Mesodermal cell (in vitro differentiated cells): ENCODE results near the gene CRB1.
"Not testable (repeated sequence)": the region's sequence is repeated elsewhere in the genome, so short reads cannot be mapped to it uniquely, and the experiment has no call there.

Experiments used
- H3K27ac ChIP-seq: 2 replicates; pipeline ENCODE4 v1.7.0; 2013; ENCODE audit warnings: mild to moderate bottlenecking, low read depth, low read length, moderate library complexity; ENCODE audit not compliant: severe bottlenecking
- H3K36me3 ChIP-seq: 2 replicates; pipeline ENCODE4 v1.7.1; 2013; ENCODE audit warnings: mild to moderate bottlenecking, low read length, moderate library complexity; ENCODE audit not compliant: control insufficient read depth, insufficient read depth
- H3K4me1 ChIP-seq: one replicate; pipeline ENCODE4 v1.7.1; 2013; ENCODE audit warnings: mild to moderate bottlenecking, low read length; ENCODE audit not compliant: insufficient read depth, control insufficient read depth, poor library complexity, severe bottlenecking
- H3K4me3 ChIP-seq: 2 replicates; pipeline ENCODE4 v1.7.0; 2013; ENCODE audit warnings: low read length, control low read depth, mild to moderate bottlenecking; ENCODE audit not compliant: insufficient read depth, poor library complexity, severe bottlenecking; ENCODE audit errors: extremely low read depth
- H3K9me3 ChIP-seq: 2 replicates; pipeline ENCODE4 v1.7.1; 2013; ENCODE audit warnings: mild to moderate bottlenecking, low read length, moderate library complexity; ENCODE audit not compliant: control insufficient read depth
- WGBS, 2 experiments: methylation state at CpG; one replicate each; pipeline ENCODE4 v1.1.5; 2013; ENCODE audit warnings: missing lambda C conversion rate in 2 of 2; ENCODE audit not compliant: insufficient coverage in 2 of 2; 5-methylcytosine and 5-hydroxymethylcytosine counted together

CRB1 gene

GRCh38 chr1:197394831-197395608, 127.0 kb downstream of the CRB1 start:
- Histone ChIP-seq H3K4me3 (no peak overlapping the region), H3K9me3 (no peaks in the 10 kb centered on the region), H3K4me1 (no peaks in the 10 kb centered on the region), H3K27ac (no peak overlapping the region), H3K36me3 (no peaks in the 10 kb centered on the region)
- 88 to 100% methylated on average over 1 to 3 of the region's 3 CpGs for WGBS, 2 experiments

DNA sequence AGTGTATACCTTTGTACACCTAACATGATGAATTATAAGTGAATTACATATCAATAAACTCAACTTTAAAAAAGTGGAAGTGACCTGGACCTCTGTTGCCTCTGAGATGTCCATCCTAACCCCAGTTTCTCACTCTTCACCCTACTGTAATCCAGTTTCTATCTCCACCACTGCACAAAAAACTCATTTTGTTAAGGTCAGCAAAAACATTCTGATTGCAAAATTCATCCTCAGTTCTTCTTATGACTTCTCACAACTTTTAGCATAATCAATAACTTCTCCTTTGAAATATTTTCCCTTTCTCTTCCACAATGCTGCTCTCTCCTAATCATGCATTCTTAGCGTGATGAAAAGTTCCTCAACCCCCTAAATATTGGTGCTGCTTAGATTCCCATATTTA, 129.8 kb downstream of the CRB1 start:
- no peaks in the 10 kb centered on the region for H3K4me1 ChIP-seq
- WGBS, 2 experiments = 100% methylated on average over 1 of the region's 1 CpG
- H3K27ac ChIP-seq = no peak overlapping the region
- H3K36me3 ChIP-seq = no peaks in the 10 kb centered on the region
- no peaks in the 10 kb centered on the region for H3K9me3 ChIP-seq
- no peak overlapping the region for H3K4me3 ChIP-seq

- H3K4me1 ChIP-seq = no peaks in the 10 kb centered on the region
- no peak overlapping the region for H3K4me3 ChIP-seq
- WGBS, 2 experiments = 0 to 43% methylated on average over 1 to 2 of the region's 4 CpGs
- H3K36me3 ChIP-seq = no peaks in the 10 kb centered on the region
- no peaks in the 10 kb centered on the region for H3K9me3 ChIP-seq
- no peak overlapping the region for H3K27ac ChIP-seq
These were observed 131.9 kb downstream of the CRB1 start for GRCh38 chr1:197399755-197400521.

GRCh38 chr1:197400522-197400902, 132.5 kb downstream of the CRB1 start:
- 71% methylated on average over 1 of the region's 2 CpGs; no CpG with 5 or more reads in 1 of the 2 experiments for WGBS, 2 experiments
- no peak overlapping the region for H3K27ac ChIP-seq
- H3K4me1 ChIP-seq = no peaks in the 10 kb centered on the region
- no peak overlapping the region for H3K4me3 ChIP-seq
- H3K9me3 ChIP-seq = no peaks in the 10 kb centered on the region
- H3K36me3 ChIP-seq = no peaks in the 10 kb centered on the region

DNA sequence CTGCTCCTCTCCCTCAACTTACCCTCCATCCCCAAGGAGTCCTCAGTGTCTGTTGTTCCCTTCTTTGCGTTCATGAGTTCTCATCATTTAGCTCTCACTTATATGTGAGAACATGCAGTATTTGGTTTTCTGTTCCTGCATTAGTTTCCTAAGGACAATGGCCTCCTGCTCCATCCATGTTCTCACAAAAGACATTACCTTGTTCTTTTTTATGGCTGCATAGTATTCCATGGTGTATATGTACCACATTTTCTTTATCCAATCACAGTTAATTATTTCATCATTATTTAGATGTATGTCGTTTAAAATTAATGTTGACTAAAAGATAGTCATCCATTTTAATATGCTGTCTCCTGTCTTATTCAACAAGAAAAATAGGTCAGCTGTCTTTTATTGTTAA, 134.1 kb downstream of the CRB1 start:
- no peaks in the 10 kb centered on the region for H3K36me3 ChIP-seq
- H3K27ac ChIP-seq = no peak overlapping the region
- H3K4me3 ChIP-seq = no peak overlapping the region
- no peaks in the 10 kb centered on the region for H3K9me3 ChIP-seq
- WGBS, 2 experiments = no CpG with 5 or more reads among the region's 2 CpGs
- no peaks in the 10 kb centered on the region for H3K4me1 ChIP-seq

GRCh38 chr1:197404774-197405173, 136.7 kb downstream of the CRB1 start:
- H3K36me3 ChIP-seq, H3K9me3 ChIP-seq, H3K27ac ChIP-seq, H3K4me3 ChIP-seq, H3K4me1 ChIP-seq: not testable (repeated sequence)
- WGBS, 2 experiments = no CpG with 5 or more reads among the region's 8 CpGs

DNA sequence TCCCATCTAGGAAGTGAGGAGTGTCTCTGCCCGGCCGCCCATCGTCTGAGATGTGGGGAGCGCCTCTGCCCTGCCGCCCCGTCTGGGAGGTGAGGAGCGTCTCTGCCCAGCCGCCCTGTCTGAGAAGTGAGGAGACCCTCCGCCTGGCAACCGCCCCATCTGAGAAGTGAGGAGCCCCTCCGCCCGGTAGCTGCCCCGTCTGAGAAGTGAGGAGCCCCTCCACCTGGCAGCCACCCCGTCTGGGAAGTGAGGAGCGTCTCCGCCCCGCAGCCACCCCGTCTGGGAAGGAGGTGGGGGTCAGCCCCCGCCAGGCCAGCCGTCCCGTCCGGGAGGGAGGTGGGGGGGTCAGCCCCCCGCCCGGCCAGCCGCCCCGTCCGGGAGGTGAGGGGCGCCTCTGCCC, 137.6 kb downstream of the CRB1 start:
- not testable (repeated sequence) for H3K9me3 ChIP-seq, H3K4me3 ChIP-seq, H3K36me3 ChIP-seq, H3K27ac ChIP-seq, H3K4me1 ChIP-seq
- 76 to 100% methylated on average over 4 of the region's 28 CpGs for WGBS, 2 experiments

DNA sequence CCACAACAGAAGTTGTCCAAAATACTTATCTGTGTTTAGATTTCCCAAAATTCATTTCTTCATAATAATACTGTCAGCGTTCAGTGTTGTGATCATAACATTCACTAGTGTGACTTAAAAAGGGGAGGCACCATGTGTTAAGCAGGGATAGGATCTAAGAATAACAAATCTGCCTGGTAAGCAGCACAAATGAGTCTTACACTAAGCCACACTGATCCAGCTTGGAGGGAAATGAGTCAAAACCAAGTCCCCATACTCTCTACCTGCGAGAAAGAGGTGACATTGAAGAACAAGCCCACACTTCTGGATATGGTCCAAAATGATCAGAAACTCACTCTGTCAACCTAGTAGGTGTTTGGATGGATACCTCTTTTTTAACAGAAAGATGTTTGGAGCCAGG, 145.5 kb downstream of the CRB1 start:
- WGBS, 2 experiments = no CpG with 5 or more reads among the region's 2 CpGs
- Histone ChIP-seq H3K9me3 (no peaks in the 10 kb centered on the region), H3K36me3 (no peaks in the 10 kb centered on the region), H3K27ac (no peak overlapping the region), H3K4me3 (no peak overlapping the region), H3K4me1 (no peaks in the 10 kb centered on the region)

- Histone ChIP-seq H3K4me3 (no peak overlapping the region), H3K36me3 (no peaks in the 10 kb centered on the region), H3K9me3 (no peaks in the 10 kb centered on the region), H3K27ac (no peak overlapping the region), H3K4me1 (no peaks in the 10 kb centered on the region)
- WGBS, 2 experiments = no CpG with 5 or more reads among the region's 3 CpGs
These were observed 147.2 kb downstream of the CRB1 start for GRCh38 chr1:197415221-197415620.

DNA sequence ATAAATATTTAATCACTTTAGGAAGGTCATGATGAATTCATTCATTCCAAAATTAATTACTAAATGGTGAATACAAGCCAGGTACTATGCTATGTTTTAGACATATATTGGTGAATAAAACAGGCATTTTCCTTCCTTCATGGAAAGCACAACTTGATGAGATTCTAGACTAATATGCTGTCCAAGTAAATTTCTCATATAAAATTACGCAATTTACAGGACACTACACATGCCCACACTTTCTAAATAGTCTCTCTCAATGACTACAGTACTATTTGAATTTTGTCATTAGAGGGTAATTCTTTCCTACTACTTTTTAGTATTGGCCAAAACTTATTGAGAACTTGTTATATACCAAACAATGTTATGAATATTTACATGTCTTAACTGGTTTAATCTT, 150.6 kb downstream of the CRB1 start:
- Histone ChIP-seq H3K27ac (no peak overlapping the region), H3K36me3 (no peaks in the 10 kb centered on the region), H3K4me3 (no peak overlapping the region), H3K9me3 (no peaks in the 10 kb centered on the region), H3K4me1 (no peaks in the 10 kb centered on the region)
- no CpG with 5 or more reads among the region's 1 CpG for WGBS, 2 experiments

DNA sequence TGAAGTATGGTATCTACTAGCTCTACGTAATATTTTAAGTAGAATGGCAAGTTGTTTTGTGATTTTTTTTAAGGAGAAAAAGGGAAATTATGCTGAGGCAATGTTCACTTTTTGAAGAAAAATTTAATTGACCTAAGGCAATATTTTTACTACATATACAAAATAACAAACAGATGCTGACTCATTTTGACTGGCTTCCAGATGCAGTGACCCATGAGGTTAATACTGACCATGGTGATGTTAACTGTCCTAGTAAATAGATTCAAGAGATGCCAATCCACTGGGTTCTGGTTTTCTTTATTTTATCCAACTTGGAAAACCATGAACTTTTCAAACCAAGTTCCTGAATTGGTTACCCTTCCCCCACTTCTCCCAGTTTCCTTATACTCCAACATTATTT, 154.9 kb downstream of the CRB1 start:
- no peaks in the 10 kb centered on the region for H3K9me3 ChIP-seq
- H3K36me3 ChIP-seq = no peaks in the 10 kb centered on the region
- H3K4me3 ChIP-seq = no peak overlapping the region
- no CpG with 5 or more reads among the region's 1 CpG for WGBS, 2 experiments
- H3K4me1 ChIP-seq = no peaks in the 10 kb centered on the region
- no peak overlapping the region for H3K27ac ChIP-seq
